GM18951 (cell line): ENCODE results near the gene CABLES1.
"Not testable (repeated sequence)": the region's sequence is repeated elsewhere in the genome, so short reads cannot be mapped to it uniquely, and the experiment has no call there.

ENCODE experiments used
- POLR2A ChIP-seq: IDR thresholded peaks from 4 replicates; pipeline ENCODE4 v1.6.1; 2011; ENCODE audit warnings: mild to moderate bottlenecking; ENCODE audit not compliant: insufficient read length, insufficient read depth; ENCODE audit errors: extremely low read depth
- in situ Hi-C: fragments of 300-500 bp; cut with MboI; formaldehyde crosslinking; loops from one replicate; pipeline ENCODE4 v1.12.0; 2022; ENCODE audit warnings: low sequenced_read_pairs, mixed read lengths, inconsistent platforms; ENCODE audit not compliant: unreplicated experiment

Gene CABLES1

DNA sequence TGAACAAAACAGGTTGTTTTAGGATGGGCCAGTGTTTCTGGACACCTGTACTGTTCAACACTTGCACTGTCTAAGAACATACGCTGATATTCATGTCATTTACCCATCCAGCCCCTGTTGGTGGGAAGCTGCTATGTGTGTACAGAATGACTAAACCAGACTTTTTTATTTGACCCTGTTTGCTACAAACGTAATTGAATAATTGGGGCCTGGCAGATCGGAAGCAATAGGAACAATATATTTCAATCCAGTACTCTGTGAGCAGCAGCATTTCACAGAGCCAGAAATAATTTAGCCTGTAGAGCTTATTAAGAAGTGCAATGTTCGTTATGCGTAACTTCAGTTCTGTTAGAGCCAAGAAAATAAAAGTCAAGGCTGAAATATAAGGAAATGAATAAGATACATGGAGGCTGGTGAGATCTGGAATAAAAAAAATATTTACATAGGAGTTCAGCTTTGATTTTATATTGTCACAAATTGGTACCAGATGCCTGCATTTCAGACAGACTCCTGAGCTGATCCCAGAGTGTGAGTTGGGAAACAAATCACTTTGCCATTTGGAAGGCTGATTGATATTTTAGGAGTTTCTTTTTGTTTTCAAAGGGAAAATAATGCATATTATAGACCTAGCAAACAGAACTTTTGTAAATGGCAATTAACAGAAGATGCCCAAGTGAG is 19.7 kb downstream of the CABLES1 start:
- in situ Hi-C loops = no loop called here
- no peak for TF ChIP-seq POLR2A

DNA sequence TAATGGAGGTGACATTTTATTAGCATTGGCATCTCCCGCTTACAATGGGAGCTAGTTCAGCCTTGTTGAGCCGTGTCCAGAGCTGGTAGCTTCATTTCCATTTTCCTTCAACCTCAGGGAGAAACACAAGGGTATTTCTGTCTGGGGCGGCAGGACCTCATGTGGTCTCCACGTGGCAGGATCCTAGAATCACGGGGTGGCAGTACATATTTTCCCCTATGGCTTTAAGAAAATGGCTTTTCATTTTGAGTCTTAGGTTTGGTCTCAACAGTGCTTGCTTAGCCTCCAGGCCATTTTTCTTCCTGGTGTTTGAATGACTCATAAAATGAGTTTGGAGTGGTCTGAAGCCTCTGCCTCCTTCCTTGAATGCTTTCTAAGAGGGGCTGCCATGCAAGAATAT is 20.3 kb downstream of the CABLES1 start:
- in situ Hi-C loops = no loop called here
- no peak for TF ChIP-seq POLR2A

DNA sequence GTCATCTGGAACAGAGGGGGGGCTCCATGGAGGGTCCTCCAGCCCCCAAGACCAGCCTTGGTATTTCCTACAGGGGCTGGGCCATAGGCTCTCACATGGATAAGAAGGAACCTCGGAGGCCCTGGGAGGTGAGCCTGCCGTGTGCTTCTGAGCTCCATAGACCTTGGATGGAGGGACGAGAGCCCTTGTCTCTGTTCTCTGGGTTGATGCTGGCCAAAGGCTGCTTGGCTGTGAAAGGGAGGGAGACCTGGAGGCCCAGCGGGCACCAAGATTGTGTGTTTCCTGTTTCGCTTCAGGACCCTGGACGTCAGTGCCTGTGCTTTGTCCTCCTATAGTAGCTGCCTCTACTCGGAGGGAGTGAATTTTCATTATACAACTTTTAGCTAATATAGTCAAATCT is 20.8 kb downstream of the CABLES1 start:
- in situ Hi-C loops = no loop called here
- no peak for TF ChIP-seq POLR2A

DNA sequence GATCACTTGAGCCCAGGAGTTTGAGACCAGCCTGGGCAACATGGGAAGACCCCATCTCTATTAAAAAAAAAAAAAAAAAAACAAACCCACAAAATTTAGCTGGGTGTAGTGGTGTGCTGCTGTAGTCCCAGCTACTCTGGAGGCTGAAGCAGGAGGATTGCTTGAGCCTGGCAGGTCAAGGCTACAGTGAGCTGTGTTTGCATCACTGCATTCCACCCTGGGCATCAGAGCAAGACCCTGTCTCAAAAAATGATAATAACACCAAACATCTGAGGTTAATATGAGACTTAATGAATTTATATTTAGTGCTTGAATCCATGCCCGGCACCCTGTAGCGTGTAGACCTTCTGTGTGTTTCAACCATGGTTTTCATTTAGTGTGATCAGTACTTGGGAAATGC is 22.8 kb downstream of the CABLES1 start:
- no peak for TF ChIP-seq POLR2A
- in situ Hi-C loops = no loop called here

DNA sequence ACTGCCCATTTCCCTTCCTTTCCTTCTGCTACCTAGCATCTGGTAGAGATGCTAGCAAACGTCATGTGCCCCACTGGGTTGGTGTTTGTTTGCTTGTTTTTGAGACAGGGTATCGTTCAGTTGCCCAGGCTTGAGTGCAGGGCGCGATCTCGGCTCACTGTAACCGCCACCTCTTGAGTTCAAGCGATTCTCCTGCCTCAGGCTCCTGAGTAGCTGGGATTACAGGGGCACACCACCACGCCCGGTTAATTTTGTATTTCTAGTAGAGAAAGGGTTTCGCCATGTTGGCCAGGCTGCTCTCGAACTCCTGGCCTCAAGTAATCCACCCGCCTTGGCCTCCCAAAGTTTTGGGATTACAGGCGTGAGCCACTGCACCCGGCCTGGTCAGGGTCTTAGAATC is 23.6 kb downstream of the CABLES1 start:
- in situ Hi-C loops = not testable (repeated sequence)

DNA sequence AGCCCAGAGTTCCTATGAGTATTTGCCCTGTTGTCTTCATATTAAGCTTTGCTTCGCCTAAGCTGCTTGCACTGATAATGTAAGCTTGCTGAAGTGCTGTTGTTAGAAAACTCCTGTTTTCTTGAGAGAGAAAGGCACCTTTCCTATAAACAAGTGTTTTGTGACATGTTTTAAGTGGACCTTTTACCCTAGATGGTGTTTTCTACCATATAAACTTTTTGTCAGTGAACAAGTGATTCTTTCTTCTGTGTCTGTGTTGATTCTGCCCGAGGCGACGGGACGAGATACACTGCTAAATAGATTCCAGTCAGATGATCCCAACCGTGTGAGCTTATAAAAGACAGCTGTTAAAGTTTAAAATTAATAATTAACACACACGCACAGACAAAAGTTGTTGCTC is 24.1 kb downstream of the CABLES1 start:
- TF ChIP-seq POLR2A = no peak
- in situ Hi-C loops = no loop called here

DNA sequence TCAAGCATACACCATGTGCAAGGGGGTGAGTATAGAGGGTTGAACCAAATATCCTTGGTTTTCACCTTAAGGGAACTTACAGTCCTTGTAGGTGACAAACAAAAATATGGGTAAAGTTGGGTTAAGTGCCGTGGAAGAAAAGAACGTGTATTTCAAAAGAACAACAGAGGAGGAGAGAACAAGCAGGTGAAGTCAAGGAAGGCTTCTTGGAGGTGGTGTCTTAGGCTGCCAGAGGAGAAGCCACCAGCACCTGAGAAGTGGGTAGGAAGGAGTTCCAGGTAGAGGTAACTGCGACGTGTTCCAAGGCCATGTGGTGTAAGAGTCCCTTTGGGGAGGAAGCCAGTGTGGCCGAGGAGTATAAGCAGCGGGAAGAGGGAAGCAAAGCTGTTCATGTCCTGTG is 27.2 kb downstream of the CABLES1 start:
- in situ Hi-C loops = no loop called here
- no peak for TF ChIP-seq POLR2A

DNA sequence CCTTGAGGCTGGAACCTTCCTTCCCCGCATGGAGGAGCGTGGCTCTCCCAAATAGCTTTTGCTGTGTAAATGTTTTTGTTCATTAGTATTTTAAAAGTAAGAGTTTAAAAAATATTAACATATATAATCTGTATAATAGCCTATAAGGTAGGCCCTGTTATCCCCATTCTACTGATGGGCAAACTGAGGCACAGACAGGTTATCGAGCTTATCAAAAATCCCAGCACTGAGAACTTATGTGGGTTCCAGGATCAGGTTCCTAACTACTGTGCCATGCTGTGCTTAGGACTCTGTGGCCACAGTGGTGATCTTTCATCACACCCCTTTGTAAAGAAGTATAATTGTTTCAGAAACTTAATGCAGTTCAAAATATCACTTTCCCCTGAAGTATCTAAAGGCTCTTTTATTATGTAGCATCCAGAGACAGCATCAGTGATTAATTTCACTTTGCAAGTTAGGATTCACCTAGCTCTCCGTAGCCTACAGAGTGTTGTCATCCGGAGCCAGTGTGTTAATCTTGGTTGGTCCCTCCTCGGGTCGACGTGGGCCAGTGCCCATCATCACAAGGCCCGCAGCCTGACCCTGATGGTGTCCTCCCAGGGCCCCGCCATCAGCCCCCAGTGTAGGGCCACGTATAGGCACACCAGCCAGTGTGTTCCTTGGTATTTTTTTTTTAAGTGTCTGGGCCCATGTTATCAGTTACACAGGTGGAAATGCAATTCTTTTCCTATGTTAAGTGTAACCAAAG is 28.7 kb downstream of the CABLES1 start:
- in situ Hi-C loops = no loop called here
- TF ChIP-seq POLR2A = no peak

DNA sequence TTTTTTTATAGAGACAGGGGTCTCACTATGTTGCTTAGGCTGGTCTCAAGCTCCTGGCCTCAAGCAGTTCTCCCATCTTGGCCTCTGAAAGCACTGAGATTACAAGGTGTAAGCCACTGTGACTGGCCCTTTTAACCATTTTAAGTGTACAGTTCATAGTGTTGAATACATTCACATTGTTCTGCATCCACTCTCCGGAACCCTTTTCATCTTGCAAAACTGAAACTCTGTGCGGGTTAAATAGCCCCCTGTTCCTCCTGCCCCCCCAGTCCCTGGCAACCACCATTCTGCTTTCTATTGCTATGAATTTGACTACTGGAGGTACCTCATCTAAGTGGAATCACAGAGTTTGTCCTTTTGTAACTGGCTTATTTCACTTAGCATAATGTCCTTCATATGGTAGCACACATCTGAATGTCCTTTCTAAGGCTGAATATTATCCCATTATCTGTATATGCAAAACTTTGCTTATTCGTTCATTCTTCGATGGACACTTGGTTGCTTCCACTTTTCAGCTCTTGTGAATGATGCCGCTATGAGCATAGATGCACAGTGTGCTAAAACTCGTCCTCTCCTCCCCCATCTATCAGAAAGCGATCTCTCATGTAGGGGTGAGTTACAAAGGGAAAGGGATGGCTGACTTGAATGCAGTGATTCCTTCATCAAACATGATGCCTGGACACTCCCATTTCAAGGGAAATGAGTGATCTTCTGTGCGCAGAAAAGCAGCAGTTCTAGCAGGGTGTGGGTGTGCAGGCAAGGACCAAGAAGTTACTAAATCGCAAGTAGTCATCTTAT is 30.2 kb downstream of the CABLES1 start:
- in situ Hi-C loops = no loop called here
- TF ChIP-seq POLR2A = no peak

DNA sequence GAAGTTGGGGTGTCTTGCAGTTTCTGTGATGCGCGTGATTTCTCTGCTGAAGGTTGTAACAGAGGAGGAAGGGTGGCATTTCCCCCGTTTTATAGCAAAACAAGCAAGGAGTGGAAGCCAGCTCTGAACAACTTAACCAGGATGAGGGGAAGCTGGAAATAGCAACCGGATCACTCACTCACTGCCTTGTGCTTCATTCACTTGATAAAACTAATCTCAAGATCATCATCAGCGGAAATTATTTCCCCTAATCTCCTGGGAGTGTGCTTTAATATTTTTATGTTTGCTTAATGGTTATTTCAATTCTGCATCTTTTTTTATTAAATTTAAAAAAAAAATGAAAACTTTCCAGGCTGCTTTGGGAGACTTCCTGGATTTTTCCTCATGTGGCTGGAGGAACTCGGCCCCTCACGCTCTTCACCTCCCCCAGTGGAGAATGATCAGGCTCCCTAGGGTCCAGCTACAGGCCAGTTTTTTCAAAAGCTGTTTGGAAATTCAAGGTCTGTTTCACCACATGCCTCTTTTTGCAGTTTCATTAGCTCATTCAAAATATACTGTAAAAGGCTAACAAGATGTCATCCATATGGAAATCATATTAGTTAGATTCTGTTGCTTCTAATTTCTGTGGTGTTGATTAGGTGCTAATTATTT is 31.7 kb downstream of the CABLES1 start:
- in situ Hi-C loops = no loop called here
- no peak for TF ChIP-seq POLR2A

DNA sequence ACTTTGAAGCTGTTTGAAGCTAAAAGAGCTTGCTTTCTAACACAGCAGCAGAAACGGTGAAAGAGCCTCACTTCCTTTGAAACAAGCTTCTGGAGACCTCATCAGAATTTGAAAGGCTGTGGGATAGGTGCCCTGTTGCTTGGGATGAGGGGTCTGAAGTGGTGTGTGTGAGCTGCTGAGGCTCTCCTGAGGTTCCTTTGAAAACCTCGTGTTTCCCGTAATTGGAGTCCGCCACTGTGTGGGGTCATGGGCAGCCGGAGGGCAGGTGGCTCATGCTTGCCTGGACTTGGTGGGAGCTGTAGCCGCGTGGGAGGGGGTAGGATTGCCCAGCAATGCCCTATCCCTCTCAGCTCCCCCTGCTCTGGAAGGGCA is 34.4 kb downstream of the CABLES1 start:
- no peak for TF ChIP-seq POLR2A
- in situ Hi-C loops = no loop called here

DNA sequence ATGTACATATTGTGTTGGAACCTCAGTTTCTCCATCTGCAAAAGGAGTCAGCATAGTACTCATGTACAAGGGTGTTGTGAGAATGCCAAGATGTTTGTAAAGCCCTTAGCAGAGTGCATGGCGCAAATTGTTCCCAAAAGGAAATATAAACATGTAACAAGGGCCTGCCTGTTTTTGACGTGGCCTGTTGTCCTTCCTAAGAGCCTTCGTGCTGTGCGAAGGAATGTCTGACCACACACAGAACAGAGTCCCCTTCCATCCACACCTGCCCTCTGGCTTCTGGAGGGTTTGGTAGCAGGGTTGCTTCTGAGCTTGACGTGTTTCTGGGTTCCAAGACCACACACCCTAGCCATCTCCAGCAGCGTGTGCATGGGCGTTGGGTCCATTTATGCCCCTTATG is 34.9 kb downstream of the CABLES1 start:
- TF ChIP-seq POLR2A = no peak
- in situ Hi-C loops = no loop called here

DNA sequence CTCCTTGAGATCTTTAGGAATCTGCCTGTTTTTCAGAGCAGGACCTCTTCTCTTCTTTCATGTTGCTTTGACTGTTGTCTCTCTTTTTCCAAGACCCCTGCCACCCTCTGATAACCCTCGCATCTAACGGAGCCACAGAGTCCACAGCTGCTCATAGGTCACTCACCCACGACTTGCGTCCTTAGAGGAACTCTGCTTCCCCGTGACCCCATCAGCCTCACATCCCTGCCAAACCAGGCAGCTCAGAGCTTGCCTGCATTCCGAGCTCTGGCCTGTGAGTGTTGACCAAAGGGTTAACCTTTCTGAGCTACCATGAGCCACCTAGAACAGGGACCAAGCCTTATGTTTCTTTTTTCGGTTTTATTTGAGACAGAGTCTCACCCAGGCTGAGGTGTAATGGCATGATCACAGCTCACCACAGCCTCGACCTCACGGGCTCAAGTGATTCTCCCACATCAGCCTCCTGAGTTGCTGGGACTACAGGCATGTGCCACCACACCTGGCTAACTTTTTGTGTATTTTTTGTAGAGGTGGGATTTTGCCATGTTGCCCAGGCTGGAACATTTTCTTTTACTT is 36.4 kb downstream of the CABLES1 start:
- in situ Hi-C loops = no loop called here
- no peak for TF ChIP-seq POLR2A
